ENCODE measurements around the gene ACTR1B.
"Not testable (repeated sequence)": the region's sequence is repeated elsewhere in the genome, so short reads cannot be mapped to it uniquely, and the experiment has no call there.

ACTR1B gene

DNA sequence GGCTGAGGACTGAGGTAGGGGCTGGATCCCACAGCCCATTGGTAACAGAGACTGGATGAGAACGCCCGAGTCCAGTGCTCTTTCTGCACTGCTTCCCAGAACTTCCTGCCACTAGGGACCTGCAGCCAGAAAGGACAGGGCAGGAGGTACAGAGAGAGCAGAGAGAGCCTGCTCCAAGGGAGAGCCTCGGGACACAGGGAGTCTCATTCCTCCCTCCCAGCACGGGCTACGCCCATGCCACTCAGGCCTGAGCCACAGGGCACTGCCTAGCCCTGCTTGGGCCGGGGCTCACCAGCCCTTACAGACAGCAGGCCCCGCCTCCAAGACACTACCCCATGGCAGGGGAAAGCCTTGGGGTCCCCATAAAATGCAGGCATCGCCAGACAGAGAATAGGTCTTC, 48.1 kb downstream of the ACTR1B start:
- not testable (repeated sequence) for DNase-seq (ENCODE audit: low read depth in 2 of 2)

DNA sequence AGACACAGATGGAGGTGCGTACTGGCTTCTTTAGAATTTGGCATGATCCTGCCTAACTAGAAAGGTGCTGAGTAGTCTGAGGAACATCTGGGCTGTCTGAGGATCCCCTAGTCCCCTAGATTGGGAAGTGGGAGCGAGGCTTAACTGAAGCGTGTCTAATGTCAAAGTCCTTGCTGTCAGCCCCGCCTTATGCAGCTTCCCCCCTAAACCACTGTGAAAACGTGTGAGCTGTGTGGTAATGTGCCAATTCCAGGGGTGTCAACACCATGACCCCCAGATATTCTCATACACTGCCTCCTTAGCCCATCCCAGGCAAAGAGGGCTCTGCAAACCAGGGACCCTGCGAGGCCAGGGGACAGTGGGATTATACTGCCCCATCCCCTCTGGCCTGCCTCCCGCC, 51.9 kb downstream of the ACTR1B start:
- DNase-seq (ENCODE audit: low read depth in 2 of 2) = not testable (repeated sequence)

DNA sequence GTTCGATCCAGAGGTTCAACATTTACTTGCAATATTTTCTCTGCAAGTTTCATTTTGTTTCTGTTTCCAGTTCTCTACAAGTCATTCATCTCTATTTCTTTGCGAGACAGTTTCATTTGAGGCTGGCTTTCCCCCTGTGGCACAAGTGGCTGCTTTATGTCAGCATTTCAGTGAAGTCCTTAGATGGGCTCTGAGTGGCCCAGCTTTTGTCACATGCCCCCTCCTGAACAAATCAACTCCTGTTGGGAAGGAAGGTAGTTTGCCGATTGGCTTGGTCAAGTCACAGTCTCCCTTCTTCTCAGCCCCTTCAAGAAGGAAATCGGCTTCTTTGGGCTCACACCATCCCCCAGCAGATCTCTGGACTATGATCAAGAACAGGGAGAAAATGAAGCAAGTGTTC, 55.1 kb downstream of the ACTR1B start:
- not testable (repeated sequence) for DNase-seq (ENCODE audit: low read depth in 2 of 2)
